Heart left ventricle (tissue), 13 donors: ENCODE results near the gene APOE.

Experiments used
- POLR2A ChIP-seq, 2 donors: fragments of 450-650 bp; IDR thresholded peaks; one replicate each; pipeline ENCODE4 v1.6.1; 2017; ENCODE audit warnings: antibody characterized with exemption in 2 of 2, mild to moderate bottlenecking in 2 of 2, moderate library complexity in 2 of 2
- TF ChIP-seq, protein P1 (sequence below), 12 donors: fragments of 200-600 bp; sonication (generic) in 4 of 12; IDR thresholded peaks; one replicate each; pipeline versions ENCODE4 v1.5.0 to v1.8.0; 2018 to 2022; ENCODE audit warnings: antibody characterized with exemption in 12 of 12, mild to moderate bottlenecking in 5 of 12
- donor health status: ischemic (EF 13 %, LVEDD 7.1; RV severe dilation, severe dysfunction).
- donor health status: DM: no; HTN: yes; CAD: no.
- donor health status: DM: no; HTN: no; CAD: no.
- donor health status: ischemic (EF 25% LVEDD 6.9; RV normal size, moderate dysfunction).
- donor health status: ischemic (EF 25% LVEDD 5.7; RV mildly dilated, moderate dysfunction).
- donor health status: ischemic (EF 35%, LVEDD 5.7; RV mildly dilated, moderate dysfunction).
- donor health status: nonischemic (EF 11% LVEDD 7.7; RV severe dilation, severe dysfunction).
- donor health status: DM: yes; HTN: yes; CAD: no.
- donor health status: PGD.
- donor health status: ischemic (EF 29% LVEDD 5.4; RV normal size, mild dysfunction).
- donor health status: nonischemic (EF 23%, LVEDD 6.1; RV moderate dilation, normal function).

DNA sequence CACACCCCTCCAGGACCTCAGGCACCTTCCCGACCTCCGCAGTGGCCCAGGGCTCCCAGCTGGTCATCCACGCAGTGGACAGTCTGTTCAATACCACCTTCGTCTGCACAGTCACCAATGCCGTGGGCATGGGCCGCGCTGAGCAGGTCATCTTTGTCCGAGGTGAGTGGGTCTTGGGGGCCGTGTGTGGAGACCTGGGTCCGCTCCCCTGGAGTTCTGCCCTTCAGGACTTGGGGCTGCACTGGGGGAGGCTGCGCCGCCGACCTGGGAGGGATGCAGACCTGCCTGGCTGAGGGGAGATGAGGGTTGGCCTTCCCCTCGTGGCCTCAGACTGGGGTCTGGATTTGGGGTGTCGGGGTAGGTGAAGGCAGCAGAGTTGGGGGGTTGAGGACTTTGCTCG, 31.3 kb upstream of the APOE start:
- TF ChIP-seq, protein P1, sequence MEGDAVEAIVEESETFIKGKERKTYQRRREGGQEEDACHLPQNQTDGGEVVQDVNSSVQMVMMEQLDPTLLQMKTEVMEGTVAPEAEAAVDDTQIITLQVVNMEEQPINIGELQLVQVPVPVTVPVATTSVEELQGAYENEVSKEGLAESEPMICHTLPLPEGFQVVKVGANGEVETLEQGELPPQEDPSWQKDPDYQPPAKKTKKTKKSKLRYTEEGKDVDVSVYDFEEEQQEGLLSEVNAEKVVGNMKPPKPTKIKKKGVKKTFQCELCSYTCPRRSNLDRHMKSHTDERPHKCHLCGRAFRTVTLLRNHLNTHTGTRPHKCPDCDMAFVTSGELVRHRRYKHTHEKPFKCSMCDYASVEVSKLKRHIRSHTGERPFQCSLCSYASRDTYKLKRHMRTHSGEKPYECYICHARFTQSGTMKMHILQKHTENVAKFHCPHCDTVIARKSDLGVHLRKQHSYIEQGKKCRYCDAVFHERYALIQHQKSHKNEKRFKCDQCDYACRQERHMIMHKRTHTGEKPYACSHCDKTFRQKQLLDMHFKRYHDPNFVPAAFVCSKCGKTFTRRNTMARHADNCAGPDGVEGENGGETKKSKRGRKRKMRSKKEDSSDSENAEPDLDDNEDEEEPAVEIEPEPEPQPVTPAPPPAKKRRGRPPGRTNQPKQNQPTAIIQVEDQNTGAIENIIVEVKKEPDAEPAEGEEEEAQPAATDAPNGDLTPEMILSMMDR (IDR thresholded peaks at IDR 0.05) = no peak
- no peak for TF ChIP-seq POLR2A (IDR thresholded peaks at IDR 0.05)
